ENCODE measurements around the gene CTSW. TPM values are rescaled to one million over a fixed set of nuclear protein-coding genes. Genes with fewer than 3 reads are reported as not detected.

Gene CTSW
- total RNA-seq, 2 donors from 2014 or later, result not detected

GRCh38 chr11:65834202-65834601 lies 45.4 kb upstream of the CTSW start:
- Mint-ChIP-seq H3K9me3 (peaks cover 5% of the 10 kb centered on the region), H3K27ac (no peak overlapping the region), H3K36me3 (ENCODE audit: low read depth) (no peaks in the 10 kb centered on the region), H3K4me1 (peaks cover 4% of the 10 kb centered on the region), H3K4me3 (no peak overlapping the region), H3K27me3 (ENCODE audit: insufficient read depth) (peaks cover 24% of the 10 kb centered on the region)
- peaks cover 11% of the 10 kb centered on the region for H3K27me3 ChIP-seq (ENCODE audit: control insufficient read depth, insufficient read depth, low read length, poor library complexity, severe bottlenecking)
- peak overlapping the region; percentile 79 for H3K4me3 ChIP-seq (ENCODE audit: low read length)
- H3K9ac ChIP-seq (ENCODE audit: extremely low read depth, low read length, poor library complexity, severe bottlenecking), result no peak overlapping the region
- DNase-seq, result no peak
- no peaks in the 10 kb centered on the region for H3K36me3 ChIP-seq (ENCODE audit: control insufficient read depth, insufficient read depth, low read length)
- H3K4me1 ChIP-seq (ENCODE audit: control insufficient read depth, insufficient read depth, low read length), result no peaks in the 10 kb centered on the region
- 57 to 67% methylated on average over 3 to 6 of the region's 6 CpGs for WGBS, 2 experiments (ENCODE audit: insufficient coverage in 1 of 2, insufficient read length in 1 of 2)
- TF ChIP-seq CTCF (conservative IDR thresholded peaks at IDR 0.05), result no peak
- H3K9me3 ChIP-seq (ENCODE audit: control insufficient read depth, low read length), result no peaks in the 10 kb centered on the region
- H3K27ac ChIP-seq (ENCODE audit: low read depth, low read length), result no peak overlapping the region

- Mint-ChIP-seq H3K9me3 (peaks cover 2% of the 10 kb centered on the region), H3K4me1 (peaks cover 4% of the 10 kb centered on the region), H3K36me3 (ENCODE audit: low read depth) (no peaks in the 10 kb centered on the region), H3K27ac (no peak overlapping the region), H3K4me3 (no peak overlapping the region), H3K27me3 (ENCODE audit: insufficient read depth) (peaks cover 6% of the 10 kb centered on the region)
- Histone ChIP-seq H3K4me3 (ENCODE audit: low read length) (no peak overlapping the region), H3K9ac (ENCODE audit: extremely low read depth, low read length, poor library complexity, severe bottlenecking) (no peak overlapping the region), H3K36me3 (ENCODE audit: control insufficient read depth, insufficient read depth, low read length) (no peaks in the 10 kb centered on the region), H3K27me3 (ENCODE audit: control insufficient read depth, insufficient read depth, low read length, poor library complexity, severe bottlenecking) (no peaks in the 10 kb centered on the region), H3K4me1 (ENCODE audit: control insufficient read depth, insufficient read depth, low read length) (peaks cover 5% of the 10 kb centered on the region), H3K9me3 (ENCODE audit: control insufficient read depth, low read length) (no peaks in the 10 kb centered on the region), H3K27ac (ENCODE audit: low read depth, low read length) (no peak overlapping the region)
- no peak for TF ChIP-seq CTCF (conservative IDR thresholded peaks at IDR 0.05)
- no peak for DNase-seq
- WGBS, 2 experiments (ENCODE audit: insufficient coverage in 1 of 2, insufficient read length in 1 of 2), result 94 to 100% methylated on average over 4 of the region's 4 CpGs
Observed at GRCh38 chr11:65842144-65842543, 37.5 kb upstream of the CTSW start.

GRCh38 chr11:65843811-65844210 lies 35.8 kb upstream of the CTSW start:
- no peak for DNase-seq
- Mint-ChIP-seq H3K4me3 (no peak overlapping the region), H3K27me3 (ENCODE audit: insufficient read depth) (peaks cover 12% of the 10 kb centered on the region), H3K36me3 (ENCODE audit: low read depth) (no peaks in the 10 kb centered on the region), H3K9me3 (no peaks in the 10 kb centered on the region), H3K4me1 (peaks cover 4% of the 10 kb centered on the region), H3K27ac (no peak overlapping the region)
- Histone ChIP-seq H3K27me3 (ENCODE audit: control insufficient read depth, insufficient read depth, low read length, poor library complexity, severe bottlenecking) (no peaks in the 10 kb centered on the region), H3K9ac (ENCODE audit: extremely low read depth, low read length, poor library complexity, severe bottlenecking) (no peak overlapping the region), H3K36me3 (ENCODE audit: control insufficient read depth, insufficient read depth, low read length) (no peaks in the 10 kb centered on the region), H3K9me3 (ENCODE audit: control insufficient read depth, low read length) (no peaks in the 10 kb centered on the region), H3K4me1 (ENCODE audit: control insufficient read depth, insufficient read depth, low read length) (peaks cover 5% of the 10 kb centered on the region), H3K27ac (ENCODE audit: low read depth, low read length) (no peak overlapping the region), H3K4me3 (ENCODE audit: low read length) (peak overlapping the region; percentile 51)
- WGBS, 2 experiments (ENCODE audit: insufficient coverage in 1 of 2, insufficient read length in 1 of 2), result 82 to 96% methylated on average over 3 of the region's 3 CpGs
- TF ChIP-seq CTCF (conservative IDR thresholded peaks at IDR 0.05), result no peak
